Neural cell (in vitro differentiated cells): ENCODE results near the gene DNAH7. TPM values are rescaled to one million over a fixed set of nuclear protein-coding genes. Genes with fewer than 3 reads are reported as not detected.

ENCODE experiments used
- H2AFZ ChIP-seq: fragments of 200-600, 300-800 bp; sonication (generic), shearing (Covaris generic); 2 replicates; pipeline ENCODE4 v1.6.0; 2014; ENCODE audit warnings: low read depth, mild to moderate bottlenecking, antibody characterized with exemption, low read length, moderate library complexity
- H3F3A ChIP-seq: fragments of 200-600 bp; shearing (Covaris generic); 2 replicates; pipeline ENCODE4 v1.6.1; 2016; ENCODE audit warnings: mild to moderate bottlenecking, moderate library complexity, mixed read lengths, antibody characterized with exemption, low read length; ENCODE audit not compliant: insufficient read depth, poor library complexity, severe bottlenecking
- H3K27ac ChIP-seq: fragments of 200-600, 300-800 bp; sonication (generic), shearing (Covaris generic); 2 replicates; pipeline ENCODE4 v1.5.1; 2014; ENCODE audit warnings: mild to moderate bottlenecking, low read length, moderate library complexity
- H3K27me3 ChIP-seq: fragments of 300-800, 200-600 bp; sonication (generic), shearing (Covaris generic); 2 replicates; pipeline ENCODE4 v1.6.0; 2014; ENCODE audit warnings: mild to moderate bottlenecking, low read depth, low read length, moderate library complexity; ENCODE audit not compliant: insufficient read depth
- H3K36me3 ChIP-seq: fragments of 300-800, 200-600 bp; sonication (generic), shearing (Covaris generic); 2 replicates; pipeline ENCODE4 v1.5.1; 2014; ENCODE audit warnings: mild to moderate bottlenecking, antibody characterized with exemption, low read length, moderate library complexity; ENCODE audit not compliant: insufficient read depth
- H3K4me2 ChIP-seq: fragments of 300-800, 200-600 bp; sonication (generic), shearing (Covaris generic); 2 replicates; pipeline ENCODE4 v1.6.0; 2014; ENCODE audit warnings: mild to moderate bottlenecking, low read length
- H3K4me3 ChIP-seq: fragments of 300-800, 200-600 bp; sonication (generic), shearing (Covaris generic); 2 replicates; pipeline ENCODE4 v1.5.1; 2014; ENCODE audit warnings: mild to moderate bottlenecking, low read length, moderate library complexity
- H3K79me2 ChIP-seq: fragments of 200-600 bp; shearing (Covaris generic); replicated peaks from 2 replicates; pipeline ENCODE4 v1.6.0; 2014; ENCODE audit warnings: mild to moderate bottlenecking, low read length, moderate library complexity; ENCODE audit not compliant: insufficient read depth
- H3K9ac ChIP-seq: fragments of 300-800, 200-600 bp; sonication (generic), shearing (Covaris generic); 2 replicates; pipeline ENCODE4 v1.6.1; 2016; ENCODE audit warnings: mild to moderate bottlenecking, low read length, mixed read lengths
- H3K9me2 ChIP-seq: fragments of 200-600 bp; shearing (Covaris generic); 2 replicates; pipeline ENCODE4 v1.6.1; 2016; ENCODE audit warnings: mild to moderate bottlenecking, low read length, mixed read lengths; ENCODE audit not compliant: insufficient read depth
- H3K9me3 ChIP-seq: fragments of 200-600, 300-800 bp; sonication (generic), shearing (Covaris generic); 2 replicates; pipeline ENCODE4 v1.6.1; 2016; ENCODE audit warnings: mild to moderate bottlenecking, mixed run types, low read length, moderate library complexity, mixed read lengths
- H4K20me1 ChIP-seq: fragments of 200-600 bp; shearing (Covaris generic); 2 replicates; pipeline ENCODE4 v1.6.1; 2016; ENCODE audit warnings: mild to moderate bottlenecking, mixed run types; ENCODE audit not compliant: insufficient read depth
- CTCF ChIP-seq: fragments of 450-650 bp; IDR thresholded peaks from 2 replicates; pipeline ENCODE4 v1.5.1; 2014; ENCODE audit warnings: antibody characterized with exemption, mild to moderate bottlenecking, moderate library complexity; ENCODE audit not compliant: poor library complexity, severe bottlenecking
- EP300 ChIP-seq: fragments of 450-650 bp; conservative IDR thresholded peaks from 2 replicates; pipeline ENCODE4 v1.6.1; 2014; ENCODE audit warnings: antibody characterized with exemption, mild to moderate bottlenecking, moderate library complexity; ENCODE audit not compliant: poor library complexity, severe bottlenecking
- EZH2 ChIP-seq: fragments of 200-600, 300-800 bp; shearing (Covaris generic), sonication (generic); IDR thresholded peaks from 2 replicates; pipeline ENCODE4 v1.6.1; 2014; ENCODE audit warnings: antibody characterized with exemption, low read length, borderline replicate concordance, mild to moderate bottlenecking; ENCODE audit not compliant: insufficient read depth, poor library complexity, severe bottlenecking
- MXI1 ChIP-seq: fragments of 450-650 bp; conservative IDR thresholded peaks from 2 replicates; pipeline ENCODE4 v1.6.1; 2014; ENCODE audit warnings: antibody characterized with exemption, mild to moderate bottlenecking; ENCODE audit not compliant: poor library complexity, severe bottlenecking
- POLR2AphosphoS5 ChIP-seq: IDR thresholded peaks from 2 replicates; pipeline ENCODE4 v1.6.1; 2012
- RAD21 ChIP-seq: fragments of 450-650 bp; conservative IDR thresholded peaks from 2 replicates; pipeline ENCODE4 v1.6.1; 2014; ENCODE audit warnings: antibody characterized with exemption, mild to moderate bottlenecking, moderate library complexity
- REST ChIP-seq: IDR thresholded peaks from 2 replicates; pipeline ENCODE4 v1.6.1; 2012; ENCODE audit warnings: borderline replicate concordance
- SMC3 ChIP-seq: fragments of 450-650 bp; conservative IDR thresholded peaks from 2 replicates; pipeline ENCODE4 v1.6.1; 2014; ENCODE audit warnings: antibody characterized with exemption, mild to moderate bottlenecking, moderate library complexity; ENCODE audit not compliant: poor library complexity
- TAF1 ChIP-seq: IDR thresholded peaks from 2 replicates; pipeline ENCODE4 v1.6.1; 2012; ENCODE audit warnings: low read depth
- polyA plus RNA-seq: library from polyadenylated mRNA; depleted of rRNA; stranded (reverse); fragments of >200 nt; gene quantifications from 2 replicates; pipeline ENCODE4 v1.2.3, GENCODE V29; 2014

Gene DNAH7
- polyA plus RNA-seq, 1 donor from 2014 or later: 0.67 TPM

- no peaks in the 10 kb centered on the region for H3K9me2 ChIP-seq
- no peak overlapping the region for H3K4me2 ChIP-seq
- H3K4me3 ChIP-seq: no peak overlapping the region
- no peaks in the 10 kb centered on the region for H4K20me1 ChIP-seq
- no peak overlapping the region for H2AFZ ChIP-seq
- H3K27me3 ChIP-seq: no peaks in the 10 kb centered on the region
- H3F3A ChIP-seq: no peaks in the 10 kb centered on the region
- H3K36me3 ChIP-seq: no peaks in the 10 kb centered on the region
- no peak overlapping the region for H3K9ac ChIP-seq
- TF ChIP-seq EZH2 (no peak), EP300 (no peak), MXI1 (no peak), POLR2AphosphoS5 (no peak), CTCF (no peak), REST (no peak), TAF1 (no peak), SMC3 (no peak), RAD21 (no peak)
- no peaks in the 10 kb centered on the region for H3K9me3 ChIP-seq
- H3K27ac ChIP-seq: no peak overlapping the region
- no peaks in the 10 kb centered on the region for H3K79me2 ChIP-seq
These were observed 289.1 kb downstream of the DNAH7 start for GRCh38 chr2:195779491-195779890.

- Histone ChIP-seq H3K27me3 (no peaks in the 10 kb centered on the region), H3K36me3 (no peaks in the 10 kb centered on the region), H3K27ac (no peak overlapping the region), H2AFZ (no peak overlapping the region), H4K20me1 (no peaks in the 10 kb centered on the region), H3K4me2 (no peak overlapping the region), H3K9ac (no peak overlapping the region), H3K79me2 (no peaks in the 10 kb centered on the region), H3K4me3 (no peak overlapping the region), H3F3A (no peaks in the 10 kb centered on the region), H3K9me2 (no peaks in the 10 kb centered on the region), H3K9me3 (no peaks in the 10 kb centered on the region)
- TF ChIP-seq RAD21: no peak
- no peak for TF ChIP-seq POLR2AphosphoS5
- no peak for TF ChIP-seq REST
- TF ChIP-seq EZH2: no peak
- no peak for TF ChIP-seq MXI1
These were observed 298.7 kb downstream of the DNAH7 start for GRCh38 chr2:195769975-195770374.
